ENCODE measurements around the gene GALNT9.

Gene GALNT9

GRCh38 chr12:132201391-132202120, 127.8 kb downstream of the GALNT9 start:
- DNase-seq (ENCODE audit: insufficient read length, low spot score): no peak
- TF ChIP-seq CTCF (IDR thresholded peaks at IDR 0.05; ENCODE audit: insufficient read depth, missing control alignments): no peak
- FAIRE-seq: no peak

- FAIRE-seq: no peak
- no peak for DNase-seq (ENCODE audit: insufficient read length, low spot score)
- TF ChIP-seq CTCF (IDR thresholded peaks at IDR 0.05; ENCODE audit: insufficient read depth, missing control alignments): no peak
Observed at GRCh38 chr12:132200800-132201199, 128.6 kb downstream of the GALNT9 start.

GRCh38 chr12:132199526-132200319, 129.7 kb downstream of the GALNT9 start:
- FAIRE-seq: no peak
- TF ChIP-seq CTCF (IDR thresholded peaks at IDR 0.05; ENCODE audit: insufficient read depth, missing control alignments): no peak
- no peak for DNase-seq (ENCODE audit: insufficient read length, low spot score)

- DNase-seq (ENCODE audit: insufficient read length, low spot score): no peak
Observed at GRCh38 chr12:132199101-132199500, 130.3 kb downstream of the GALNT9 start.

GRCh38 chr12:132197581-132198354, 131.6 kb downstream of the GALNT9 start:
- FAIRE-seq (no peak), DNase-seq (ENCODE audit: insufficient read length, low spot score) (no peak)
- TF ChIP-seq CTCF (IDR thresholded peaks at IDR 0.05; ENCODE audit: insufficient read depth, missing control alignments): no peak

More at GRCh38 chr12:132199101-132199500, 130.3 kb downstream of the GALNT9 start:
- no peak for FAIRE-seq
- no peak for TF ChIP-seq CTCF (IDR thresholded peaks at IDR 0.05; ENCODE audit: insufficient read depth, missing control alignments)

GRCh38 chr12:132196873-132197390, 132.5 kb downstream of the GALNT9 start:
- DNase-seq (ENCODE audit: insufficient read length, low spot score) (no peak), FAIRE-seq (no peak)
- no peak for TF ChIP-seq CTCF (IDR thresholded peaks at IDR 0.05; ENCODE audit: insufficient read depth, missing control alignments)
